K562 (cell line): ENCODE data around the gene CFAP73. TPM values are rescaled to one million over a fixed set of nuclear protein-coding genes. Genes with fewer than 3 reads are reported as not detected.

ENCODE experiments used
- ATAC-seq: fragments of 200-7000 bp; cut with Tn5 transposase; 3 replicates; pipeline ENCODE4 v1.9.1; 2020; ENCODE audit warnings: moderate library complexity
- BruUV-seq: library from RNA; stranded (reverse); fragments of 400-500 nt; replicated peaks from 2 replicates; lab custom pipeline; 2021; lab: Mats Ljungman, UMichigan
- CTCF ChIA-PET: fragments of 300-600 bp; formaldehyde crosslinking; extraction: SDS; loops from one replicate; lab custom pipeline; 2021; ENCODE audit warnings: low intra/inter-chr PET ratio; lab: Yijun Ruan, JAX
- POLR2A ChIA-PET: fragments of 300-600, 350-650 bp; sonication (Branson Sonifier 250); formaldehyde crosslinking; extraction: SDS; loops from one replicate; lab custom pipeline; 2021; ENCODE audit warnings: antibody characterized with exemption, inconsistent platforms; lab: Yijun Ruan, JAX
- DNase-seq, 4 experiments: peaks; one replicate each; pipeline versions ENCODE4 v3.0.0 to v3.0.0-alpha.2; 2011 to 2018; ENCODE audit warnings: low spot score in 3 of 4, mixed read lengths in 3 of 4; ENCODE audit errors: extremely low read depth in 1 of 4
- FAIRE-seq: peaks from 2 replicates; lab custom pipeline; 2011; peaks lifted over from hg19 to GRCh38; lab: Jason Lieb, UNC
- H2AFZ ChIP-seq: 2 replicates; pipeline ENCODE4 v1.6.0; 2011; ENCODE audit warnings: low read depth, low read length, control low read depth, inconsistent platforms
- H3K27ac ChIP-seq: fragments of 200-600 bp; 3 replicates; pipeline ENCODE4 v1.8.0; 2011; ENCODE audit warnings: low read depth, mild to moderate bottlenecking, control low read depth, inconsistent platforms, low read length, moderate library complexity, mixed read lengths; ENCODE audit errors: extremely low read depth
- H3K27me3 ChIP-seq, 2 experiments: fragments of 300-600 bp in 1 of 2; 2 replicates in 1 of 2; 3 replicates in 1 of 2; pipeline versions ENCODE4 v1.6.0 to v1.8.0; 2011; ENCODE audit warnings: inconsistent platforms in 2 of 2, low read length in 2 of 2, mild to moderate bottlenecking in 1 of 2, mixed read lengths in 1 of 2, moderate library complexity in 1 of 2; ENCODE audit not compliant: control insufficient read depth in 2 of 2, insufficient read depth in 2 of 2
- H3K36me3 ChIP-seq: fragments of 300-600 bp; 3 replicates; pipeline ENCODE4 v1.8.0; 2011; ENCODE audit warnings: mild to moderate bottlenecking, low read length, inconsistent platforms; ENCODE audit not compliant: control insufficient read depth, insufficient read depth
- H3K4me1 ChIP-seq, 2 experiments: fragments of 200-600 bp in 1 of 2; replicated peaks in 1 of 2; 2 replicates in 1 of 2; 3 replicates in 1 of 2; pipeline versions ENCODE4 v1.5.1 to v1.8.0; 2011; ENCODE audit warnings: inconsistent platforms in 2 of 2, low read length in 2 of 2, mild to moderate bottlenecking in 1 of 2, mixed read lengths in 1 of 2, moderate library complexity in 1 of 2; ENCODE audit not compliant: control insufficient read depth in 2 of 2, insufficient read depth in 2 of 2
- H3K4me2 ChIP-seq: 2 replicates; pipeline ENCODE4 v1.6.1; 2011; ENCODE audit warnings: low read length, control low read depth, inconsistent platforms, mixed read lengths; ENCODE audit not compliant: insufficient read depth
- H3K4me3 ChIP-seq: fragments of 200-600 bp; sonication (generic), shearing (Covaris generic); 2 replicates; pipeline ENCODE4 v1.5.1; 2016; ENCODE audit warnings: control low read depth, inconsistent platforms
- H3K79me2 ChIP-seq: fragments of 200-600 bp; 3 replicates; pipeline ENCODE4 v1.8.0; 2011; ENCODE audit warnings: low read length, inconsistent platforms; ENCODE audit not compliant: control insufficient read depth, insufficient read depth
- H3K9ac ChIP-seq, 2 experiments: 2 replicates each; pipeline versions ENCODE4 v1.6.0 to v1.6.1; 2011; ENCODE audit warnings: low read depth in 2 of 2, low read length in 2 of 2, control low read depth in 1 of 2, inconsistent platforms in 1 of 2, mild to moderate bottlenecking in 1 of 2, mixed read lengths in 1 of 2; ENCODE audit not compliant: insufficient read depth in 1 of 2
- H3K9me1 ChIP-seq: one replicate; pipeline ENCODE4 v1.6.0; 2011; ENCODE audit warnings: inconsistent platforms, mild to moderate bottlenecking, low read length, moderate library complexity; ENCODE audit not compliant: control insufficient read depth, insufficient read depth
- H3K9me3 ChIP-seq: replicated peaks from 2 replicates; pipeline ENCODE4 v1.5.1; 2011; ENCODE audit warnings: low read depth, low read length, inconsistent platforms; ENCODE audit not compliant: control insufficient read depth, insufficient read depth
- H4K20me1 ChIP-seq: replicated peaks from 2 replicates; pipeline ENCODE4 v1.6.1; 2011; ENCODE audit warnings: low read length, inconsistent platforms, mixed read lengths; ENCODE audit not compliant: control insufficient read depth, insufficient read depth
- EGR1 ChIP-seq: fragments of 450-650 bp; conservative IDR thresholded peaks from 2 replicates; pipeline ENCODE4 v1.6.1; 2017; ENCODE audit warnings: mild to moderate bottlenecking
- HDAC1 ChIP-seq, 2 experiments: fragments of 450-650 bp; IDR thresholded peaks; 2 replicates each; pipeline ENCODE4 v1.6.1; 2016 to 2017; ENCODE audit warnings: inconsistent platforms in 1 of 2, mild to moderate bottlenecking in 1 of 2, moderate library complexity in 1 of 2
- KAT2B ChIP-seq: IDR thresholded peaks from one replicate; pipeline ENCODE4 v1.6.1; 2012; ENCODE audit warnings: low read depth, mild to moderate bottlenecking, control low read depth, inconsistent platforms, low read length, moderate library complexity
- KDM2B ChIP-seq: fragments of 250-450 bp; sonication (Bioruptor Pico); IDR thresholded peaks from 2 replicates; pipeline ENCODE4 v1.8.0; 2021; ENCODE audit warnings: mild to moderate bottlenecking, moderate library complexity
- MCM3 ChIP-seq: fragments of 450-650 bp; IDR thresholded peaks from 2 replicates; pipeline ENCODE4 v1.6.1; 2016
- NELFE ChIP-seq: IDR thresholded peaks from 2 replicates; pipeline ENCODE4 v1.6.1; 2011; ENCODE audit warnings: mild to moderate bottlenecking; ENCODE audit not compliant: insufficient read depth, insufficient read length
- PKNOX1 ChIP-seq: fragments of 450-650 bp; IDR thresholded peaks from 2 replicates; pipeline ENCODE4 v1.6.1; 2016
- POLR2A ChIP-seq: fragments of 450-650 bp; conservative IDR thresholded peaks from 2 replicates; pipeline ENCODE4 v1.6.1; 2016
- POLR3G ChIP-seq: IDR thresholded peaks from 2 replicates; pipeline ENCODE4 v1.6.1; 2011; ENCODE audit not compliant: insufficient read length, insufficient replicate concordance; ENCODE audit errors: extremely low read depth
- SFPQ ChIP-seq: fragments of 200-400 bp; formaldehyde crosslinking; IDR thresholded peaks from 2 replicates; pipeline ENCODE4 v1.6.1; 2017; ENCODE audit warnings: mild to moderate bottlenecking, low read depth, low read length, moderate library complexity
- SMAD4 ChIP-seq: fragments of 250-450 bp; sonication (Bioruptor Pico); conservative IDR thresholded peaks from 2 replicates; pipeline ENCODE4 v1.8.0; 2021; ENCODE audit warnings: inconsistent platforms, mild to moderate bottlenecking, moderate library complexity
- ZNF133 ChIP-seq: fragments of 250-450 bp; sonication (Bioruptor Pico); IDR thresholded peaks from 2 replicates; pipeline ENCODE4 v1.4.0; 2020; ENCODE audit warnings: mild to moderate bottlenecking
- ZNF165 ChIP-seq: fragments of 250-450 bp; sonication (Bioruptor Pico); IDR thresholded peaks from 2 replicates; pipeline ENCODE4 v1.4.0; 2020; ENCODE audit warnings: borderline replicate concordance
- WGBS: fragments of 100-300 bp; shearing (Covaris generic); methylation state at CpG from one replicate; pipeline ENCODE4 v1.1.6; 2016; ENCODE audit warnings: low coverage, mixed read lengths; ENCODE audit not compliant: insufficient coverage; ENCODE audit errors: missing lambda C conversion rate; 5-methylcytosine and 5-hydroxymethylcytosine counted together
- in situ Hi-C: fragments of 300-500 bp; cut with MboI; formaldehyde crosslinking; loops from 4 replicates; pipeline ENCODE4 v1.15.0; 2018; ENCODE audit warnings: inconsistent platforms, mixed read lengths
- intact Hi-C: fragments of 100-400 bp; cut with micrococcal nuclease; formaldehyde crosslinking; loops from 2 replicates; pipeline ENCODE4 v1.14.2; 2022
- polyA plus RNA-seq, 8 experiments: library from polyadenylated mRNA; depleted of rRNA in 4 of 8; stranded (reverse) in 5 of 8; unstranded in 3 of 8; fragments of >200 nt; fragmentation: Nextera tagmentation in 2 of 8; fragmentation: Illumina TruSeq in 1 of 8; extraction: Ambion mirVana in 2 of 8; extraction: Trizol in 1 of 8; gene quantifications; 2 replicates each; pipeline versions ENCODE4 v1.2.1 to v1.2.3, GENCODE V29; 2011 to 2014; ENCODE audit warnings: inconsistent platforms in 1 of 8, missing spikeins in 1 of 8
- total RNA-seq, 7 experiments: library from RNA; depleted of rRNA in 6 of 7; stranded (reverse); fragments of >200 nt in 6 of 7; fragmentation: Illumina TruSeq in 2 of 7; extraction: Trizol in 2 of 7; gene quantifications; 2 replicates each; pipeline versions ENCODE4 v1.2.1 to v1.2.3, GENCODE V29; 2011 to 2021; ENCODE audit warnings: low replicate concordance in 1 of 7

CFAP73 gene
- total and polyA plus RNA-seq, 9 of the 15 experiments (the other 6 are each of a cell fraction or from before 2014, with no cell fraction given), result not detected

DNA sequence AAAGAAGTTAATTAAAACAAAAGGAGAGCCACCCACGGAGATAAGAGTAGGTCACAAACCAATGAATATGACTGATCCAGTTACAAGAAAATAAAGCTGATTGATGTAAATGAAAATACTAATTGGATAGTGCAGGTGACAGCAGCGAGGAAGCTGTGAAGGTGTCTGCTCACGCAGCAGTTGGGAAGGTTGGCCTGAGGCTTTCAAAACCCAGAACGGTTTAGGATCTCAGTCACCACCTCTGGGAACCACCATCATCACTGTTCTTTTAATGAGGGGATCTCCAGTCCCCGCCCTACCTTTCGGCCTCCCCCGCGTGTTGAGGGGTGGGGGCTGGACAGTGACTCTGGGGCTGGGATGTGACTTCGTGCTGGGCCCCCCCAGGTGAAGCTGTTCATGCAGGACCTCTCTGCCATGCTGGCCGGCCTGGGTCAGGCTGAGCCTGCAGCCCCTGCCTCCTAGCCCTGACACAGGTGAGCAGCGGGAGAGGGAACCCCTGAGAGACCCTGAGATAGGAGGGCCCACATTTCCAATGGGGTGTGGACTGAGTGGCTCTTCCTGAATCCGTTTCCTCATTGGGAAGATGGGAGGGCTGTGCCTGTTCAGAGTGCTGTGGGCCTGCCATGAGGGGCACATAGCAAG is 7.8 kb downstream of the CFAP73 start (continued):
- no peak for TF ChIP-seq NELFE
- TF ChIP-seq PKNOX1, result no peak
- TF ChIP-seq ZNF165 (CRISPR knock-in tag), result no peak
- TF ChIP-seq SMAD4 (CRISPR knock-in tag), result no peak
- peak; percentile 40; the same call in 1 of the 2 replicates for TF ChIP-seq POLR2A

GRCh38 chr12:113158439-113159203 is 9.1 kb downstream of the CFAP73 start:
- in situ Hi-C loops, result no loop called here
- TF ChIP-seq KAT2B, result no peak
- no peak for TF ChIP-seq KDM2B
- TF ChIP-seq SFPQ, result no peak
- TF ChIP-seq POLR3G, result no peak
- no peak for TF ChIP-seq HDAC1 (IDR thresholded peaks at IDR 0.05)
- no peak for TF ChIP-seq ZNF133 (CRISPR knock-in tag)
- TF ChIP-seq MCM3, result no peak
- no peak for TF ChIP-seq EGR1

More at GRCh38 chr12:113158439-113159203, 9.1 kb downstream of the CFAP73 start:
- CTCF ChIA-PET, result no interaction called here
- H3K79me2 ChIP-seq, result no peaks in the 10 kb centered on the region
- H3K9me1 ChIP-seq, result peaks cover 4% of the 10 kb centered on the region
- no peak overlapping the region for H3K4me2 ChIP-seq
- FAIRE-seq (no peak), DNase-seq (no peak), ATAC-seq (no peak)
- intact Hi-C loops, result no loop called here
- no peaks in the 10 kb centered on the region for H3K9me3 ChIP-seq
- peaks cover 61% of the 10 kb centered on the region for H3K36me3 ChIP-seq
- no peak overlapping the region for H3K4me3 ChIP-seq
- POLR2A ChIA-PET, result no interaction called here
- H3K9ac ChIP-seq, result no peak overlapping the region
- 95% methylated on average over 24 of the region's 26 CpGs for WGBS
- peaks cover 0 to 4% of the 10 kb centered on the region in 2 experiments; a peak in 2 of 5 replicates for H3K27me3 ChIP-seq
- H3K27ac ChIP-seq, result no peak overlapping the region
- peaks cover 9 to 36% of the 10 kb centered on the region in 2 experiments for H3K4me1 ChIP-seq
- TSS peak; percentile 60 for BruUV-seq
- peaks cover 21% of the 10 kb centered on the region for H4K20me1 ChIP-seq
- no peak overlapping the region for H2AFZ ChIP-seq
